Suprapubic skin (tissue), 4 donors: ENCODE results near the gene SPACA4.

Experiments used
- EP300 ChIP-seq: sonication (generic); formaldehyde crosslinking; IDR thresholded peaks from one replicate; pipeline ENCODE4 v1.6.1; 2017; ENCODE audit warnings: antibody characterized with exemption
- POLR2AphosphoS5 ChIP-seq, 3 donors: sonication (generic); formaldehyde crosslinking; IDR thresholded peaks; one replicate each; pipeline ENCODE4 v1.6.1; 2017; ENCODE audit warnings: antibody characterized with exemption in 3 of 3
- TF ChIP-seq, protein P1 (sequence below), 2 donors: fragments of 200-600 bp in 1 of 2; fragments of 450-650 bp in 1 of 2; sonication (generic) in 1 of 2; IDR thresholded peaks; one replicate each; pipeline ENCODE4 v1.5.1; 2016 to 2019; ENCODE audit warnings: antibody characterized with exemption in 2 of 2, mild to moderate bottlenecking in 1 of 2, moderate library complexity in 1 of 2

DNA sequence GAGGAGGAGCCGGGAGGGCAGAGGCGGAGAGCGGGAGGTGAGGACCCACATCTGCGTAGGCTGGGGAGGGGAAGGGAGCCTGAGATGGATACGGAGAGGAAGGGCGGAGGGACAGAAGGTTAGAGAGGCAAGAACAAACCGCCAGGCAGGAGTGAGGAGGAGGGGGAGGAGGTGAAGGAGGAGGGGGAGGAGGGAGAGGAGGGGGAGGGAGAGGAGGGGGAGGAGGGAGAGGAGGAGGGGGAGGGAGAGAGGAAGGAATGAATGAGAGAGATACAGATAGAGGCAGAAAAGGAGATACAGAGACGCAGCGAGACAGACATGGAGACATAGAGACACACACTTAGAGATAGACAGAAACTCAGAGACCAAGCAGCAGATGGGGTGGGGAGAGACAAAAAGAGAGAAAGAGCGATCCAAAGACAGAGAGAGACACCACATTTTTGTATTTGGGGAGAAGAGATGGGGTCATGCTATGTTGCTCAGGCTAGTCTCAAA, 40.2 kb downstream of the SPACA4 start:
- TF ChIP-seq EP300 (no peak), POLR2AphosphoS5 (IDR thresholded peaks at IDR 0.05) (no peak)
- TF ChIP-seq, protein P1, sequence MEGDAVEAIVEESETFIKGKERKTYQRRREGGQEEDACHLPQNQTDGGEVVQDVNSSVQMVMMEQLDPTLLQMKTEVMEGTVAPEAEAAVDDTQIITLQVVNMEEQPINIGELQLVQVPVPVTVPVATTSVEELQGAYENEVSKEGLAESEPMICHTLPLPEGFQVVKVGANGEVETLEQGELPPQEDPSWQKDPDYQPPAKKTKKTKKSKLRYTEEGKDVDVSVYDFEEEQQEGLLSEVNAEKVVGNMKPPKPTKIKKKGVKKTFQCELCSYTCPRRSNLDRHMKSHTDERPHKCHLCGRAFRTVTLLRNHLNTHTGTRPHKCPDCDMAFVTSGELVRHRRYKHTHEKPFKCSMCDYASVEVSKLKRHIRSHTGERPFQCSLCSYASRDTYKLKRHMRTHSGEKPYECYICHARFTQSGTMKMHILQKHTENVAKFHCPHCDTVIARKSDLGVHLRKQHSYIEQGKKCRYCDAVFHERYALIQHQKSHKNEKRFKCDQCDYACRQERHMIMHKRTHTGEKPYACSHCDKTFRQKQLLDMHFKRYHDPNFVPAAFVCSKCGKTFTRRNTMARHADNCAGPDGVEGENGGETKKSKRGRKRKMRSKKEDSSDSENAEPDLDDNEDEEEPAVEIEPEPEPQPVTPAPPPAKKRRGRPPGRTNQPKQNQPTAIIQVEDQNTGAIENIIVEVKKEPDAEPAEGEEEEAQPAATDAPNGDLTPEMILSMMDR (IDR thresholded peaks at IDR 0.05): no peak
